ENCODE results near the gene ACVR1. TPM values are rescaled to one million over a fixed set of nuclear protein-coding genes. Genes with fewer than 3 reads are reported as not detected.

The ACVR1 gene
- polyA plus RNA-seq, 1 of the 3 experiments (the other 2 are of a cell fraction) = 22.4 TPM

GRCh38 chr2:157777427-157777826, 98.7 kb downstream of the ACVR1 start:
- H3K36me3 ChIP-seq (replicated peaks in 1 of 2; ENCODE audit: control insufficient read depth in 1 of 2, insufficient read depth in 2 of 2, low read length in 1 of 2) = peaks cover 49 to 64% of the 10 kb centered on the region in 2 experiments
- no peak overlapping the region for H3K27ac ChIP-seq (ENCODE audit: low read depth in 2 of 2, low read length in 1 of 2)
- POLR2A ChIA-PET = no interaction called here
- CTCF ChIA-PET = interaction anchor here (0.5 to 2.6 kb wide), 15 partner anchors 10 to 968 kb away, joined by 3 to 15 read pairs (median 4); no protein-coding TSS in a partner anchor
- TF ChIP-seq, protein P1, sequence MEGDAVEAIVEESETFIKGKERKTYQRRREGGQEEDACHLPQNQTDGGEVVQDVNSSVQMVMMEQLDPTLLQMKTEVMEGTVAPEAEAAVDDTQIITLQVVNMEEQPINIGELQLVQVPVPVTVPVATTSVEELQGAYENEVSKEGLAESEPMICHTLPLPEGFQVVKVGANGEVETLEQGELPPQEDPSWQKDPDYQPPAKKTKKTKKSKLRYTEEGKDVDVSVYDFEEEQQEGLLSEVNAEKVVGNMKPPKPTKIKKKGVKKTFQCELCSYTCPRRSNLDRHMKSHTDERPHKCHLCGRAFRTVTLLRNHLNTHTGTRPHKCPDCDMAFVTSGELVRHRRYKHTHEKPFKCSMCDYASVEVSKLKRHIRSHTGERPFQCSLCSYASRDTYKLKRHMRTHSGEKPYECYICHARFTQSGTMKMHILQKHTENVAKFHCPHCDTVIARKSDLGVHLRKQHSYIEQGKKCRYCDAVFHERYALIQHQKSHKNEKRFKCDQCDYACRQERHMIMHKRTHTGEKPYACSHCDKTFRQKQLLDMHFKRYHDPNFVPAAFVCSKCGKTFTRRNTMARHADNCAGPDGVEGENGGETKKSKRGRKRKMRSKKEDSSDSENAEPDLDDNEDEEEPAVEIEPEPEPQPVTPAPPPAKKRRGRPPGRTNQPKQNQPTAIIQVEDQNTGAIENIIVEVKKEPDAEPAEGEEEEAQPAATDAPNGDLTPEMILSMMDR (IDR thresholded peaks at IDR 0.05) = peak; percentile 92
- TF ChIP-seq MAX (IDR thresholded peaks at IDR 0.05; ENCODE audit: low read depth) = no peak
- no peak for TF ChIP-seq NRF1 (IDR thresholded peaks at IDR 0.05; ENCODE audit: low read depth, low read length)
- TF ChIP-seq RFX5 (IDR thresholded peaks at IDR 0.05; ENCODE audit: low read length) = no peak
- TF ChIP-seq, protein P2, sequence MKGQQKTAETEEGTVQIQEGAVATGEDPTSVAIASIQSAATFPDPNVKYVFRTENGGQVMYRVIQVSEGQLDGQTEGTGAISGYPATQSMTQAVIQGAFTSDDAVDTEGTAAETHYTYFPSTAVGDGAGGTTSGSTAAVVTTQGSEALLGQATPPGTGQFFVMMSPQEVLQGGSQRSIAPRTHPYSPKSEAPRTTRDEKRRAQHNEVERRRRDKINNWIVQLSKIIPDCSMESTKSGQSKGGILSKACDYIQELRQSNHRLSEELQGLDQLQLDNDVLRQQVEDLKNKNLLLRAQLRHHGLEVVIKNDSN (IDR thresholded peaks at IDR 0.05; ENCODE audit: borderline replicate concordance, low read depth) = no peak
- TF ChIP-seq GATA2 (CRISPR knock-in tag; IDR thresholded peaks at IDR 0.05) = no peak
- peak; percentile 89 for TF ChIP-seq RAD21 (IDR thresholded peaks at IDR 0.05; ENCODE audit: low read length)
- TF ChIP-seq SMC3 (IDR thresholded peaks at IDR 0.05; ENCODE audit: low read depth, low read length) = peak; percentile 67
- no peak for TF ChIP-seq EZH2phosphoT487 (IDR thresholded peaks at IDR 0.05; ENCODE audit: borderline replicate concordance, low read depth)
- no peak for TF ChIP-seq POLR2AphosphoS5 (IDR thresholded peaks at IDR 0.05; ENCODE audit: low read depth, low read length)
- no peak for TF ChIP-seq GABPA (IDR thresholded peaks at IDR 0.05; ENCODE audit: low read depth)
- no peak for TF ChIP-seq FOXM1 (IDR thresholded peaks at IDR 0.05; ENCODE audit: low read depth)
- no peak for TF ChIP-seq TAF1 (IDR thresholded peaks at IDR 0.05; ENCODE audit: borderline replicate concordance, low read depth, low read length)
- H3K4me2 ChIP-seq = no peak overlapping the region
- no peaks in the 10 kb centered on the region for H3K9me2 ChIP-seq
- H3K79me2 ChIP-seq (ENCODE audit: insufficient read depth) = no peaks in the 10 kb centered on the region
- H3K4me3 ChIP-seq (ENCODE audit: low read depth in 2 of 2, low read length in 1 of 2) = no peak overlapping the region
- no peaks in the 10 kb centered on the region for H3K27me3 ChIP-seq (ENCODE audit: insufficient read depth)
- H3K9me3 ChIP-seq = no peaks in the 10 kb centered on the region
- H3K4me1 ChIP-seq (ENCODE audit: control insufficient read depth in 1 of 2, insufficient read depth in 2 of 2, low read depth in 1 of 2, low read length in 1 of 2) = no peaks in the 10 kb centered on the region; a peak in 2 of 4 replicates
- DNase-seq = peak; percentile 39
- H2AFZ ChIP-seq (ENCODE audit: low read depth) = no peak overlapping the region
- no peak overlapping the region for H3K9ac ChIP-seq
- WGBS (ENCODE audit: low lambda C conversion rate) = 54% methylated on average over 4 of the region's 4 CpGs
- H4K20me1 ChIP-seq (ENCODE audit: insufficient read depth) = peaks cover 10% of the 10 kb centered on the region; the same call in 1 of the 2 replicates
- H3F3A ChIP-seq (replicated peaks; ENCODE audit: insufficient read depth) = no peaks in the 10 kb centered on the region

DNA sequence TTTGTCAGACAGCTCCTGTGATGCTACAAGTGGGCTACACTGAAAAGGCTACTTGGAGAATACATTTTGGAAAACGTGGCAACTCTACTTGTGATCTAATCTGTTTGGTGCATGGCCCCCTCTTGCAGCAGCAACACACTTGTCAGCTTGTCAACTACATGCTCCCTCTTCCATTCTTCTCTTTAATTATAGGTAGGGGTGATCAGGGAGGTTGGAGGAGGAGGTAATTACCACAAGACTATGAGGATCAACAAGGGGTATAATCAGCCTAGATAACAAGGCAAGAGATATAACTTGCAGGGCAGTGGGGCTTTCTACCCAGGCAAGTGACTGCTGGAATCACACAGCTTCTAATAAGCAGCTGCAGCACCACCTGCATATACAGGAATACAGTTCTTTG, 104.9 kb downstream of the ACVR1 start:
- no peaks in the 10 kb centered on the region for H3K27me3 ChIP-seq (ENCODE audit: insufficient read depth)
- no peaks in the 10 kb centered on the region for H3K9me3 ChIP-seq
- H3K4me3 ChIP-seq (ENCODE audit: low read depth in 2 of 2, low read length in 1 of 2) = no peak overlapping the region
- H3K27ac ChIP-seq (ENCODE audit: low read depth in 2 of 2, low read length in 1 of 2) = no peak overlapping the region
- POLR2A ChIA-PET = no interaction called here
- H3K9ac ChIP-seq = no peak overlapping the region
- 89% methylated on average over 1 of the region's 1 CpG for WGBS (ENCODE audit: low lambda C conversion rate)
- peaks cover 53 to 69% of the 10 kb centered on the region in 2 experiments for H3K36me3 ChIP-seq (replicated peaks in 1 of 2; ENCODE audit: control insufficient read depth in 1 of 2, insufficient read depth in 2 of 2, low read length in 1 of 2)
- no peaks in the 10 kb centered on the region for H4K20me1 ChIP-seq (ENCODE audit: insufficient read depth)
- no peaks in the 10 kb centered on the region for H3F3A ChIP-seq (replicated peaks; ENCODE audit: insufficient read depth)
- H3K4me1 ChIP-seq (ENCODE audit: control insufficient read depth in 1 of 2, insufficient read depth in 2 of 2, low read depth in 1 of 2, low read length in 1 of 2) = no peaks in the 10 kb centered on the region
- H3K79me2 ChIP-seq (ENCODE audit: insufficient read depth) = no peaks in the 10 kb centered on the region
- DNase-seq = no peak
- CTCF ChIA-PET = interaction anchor here (1.0 to 1.7 kb wide), 3 partner anchors 56 to 240 kb away, joined by 3 read pairs; no protein-coding TSS in a partner anchor
- no peak overlapping the region for H2AFZ ChIP-seq (ENCODE audit: low read depth)
- H3K9me2 ChIP-seq = no peaks in the 10 kb centered on the region
- no peak overlapping the region for H3K4me2 ChIP-seq
- TF ChIP-seq TCF12 (IDR thresholded peaks at IDR 0.05) (no peak), TEAD4 (IDR thresholded peaks at IDR 0.05; ENCODE audit: borderline replicate concordance, insufficient read depth) (no peak), CHD2 (IDR thresholded peaks at IDR 0.05; ENCODE audit: low read length, partially characterized antibody) (no peak), NRF1 (IDR thresholded peaks at IDR 0.05; ENCODE audit: low read depth, low read length) (no peak), IRF3 (IDR thresholded peaks at IDR 0.05; ENCODE audit: low read depth, low read length) (no peak), RFX5 (IDR thresholded peaks at IDR 0.05; ENCODE audit: low read length) (no peak), ELF1 (IDR thresholded peaks at IDR 0.05) (no peak)
- TF ChIP-seq, protein P3, sequence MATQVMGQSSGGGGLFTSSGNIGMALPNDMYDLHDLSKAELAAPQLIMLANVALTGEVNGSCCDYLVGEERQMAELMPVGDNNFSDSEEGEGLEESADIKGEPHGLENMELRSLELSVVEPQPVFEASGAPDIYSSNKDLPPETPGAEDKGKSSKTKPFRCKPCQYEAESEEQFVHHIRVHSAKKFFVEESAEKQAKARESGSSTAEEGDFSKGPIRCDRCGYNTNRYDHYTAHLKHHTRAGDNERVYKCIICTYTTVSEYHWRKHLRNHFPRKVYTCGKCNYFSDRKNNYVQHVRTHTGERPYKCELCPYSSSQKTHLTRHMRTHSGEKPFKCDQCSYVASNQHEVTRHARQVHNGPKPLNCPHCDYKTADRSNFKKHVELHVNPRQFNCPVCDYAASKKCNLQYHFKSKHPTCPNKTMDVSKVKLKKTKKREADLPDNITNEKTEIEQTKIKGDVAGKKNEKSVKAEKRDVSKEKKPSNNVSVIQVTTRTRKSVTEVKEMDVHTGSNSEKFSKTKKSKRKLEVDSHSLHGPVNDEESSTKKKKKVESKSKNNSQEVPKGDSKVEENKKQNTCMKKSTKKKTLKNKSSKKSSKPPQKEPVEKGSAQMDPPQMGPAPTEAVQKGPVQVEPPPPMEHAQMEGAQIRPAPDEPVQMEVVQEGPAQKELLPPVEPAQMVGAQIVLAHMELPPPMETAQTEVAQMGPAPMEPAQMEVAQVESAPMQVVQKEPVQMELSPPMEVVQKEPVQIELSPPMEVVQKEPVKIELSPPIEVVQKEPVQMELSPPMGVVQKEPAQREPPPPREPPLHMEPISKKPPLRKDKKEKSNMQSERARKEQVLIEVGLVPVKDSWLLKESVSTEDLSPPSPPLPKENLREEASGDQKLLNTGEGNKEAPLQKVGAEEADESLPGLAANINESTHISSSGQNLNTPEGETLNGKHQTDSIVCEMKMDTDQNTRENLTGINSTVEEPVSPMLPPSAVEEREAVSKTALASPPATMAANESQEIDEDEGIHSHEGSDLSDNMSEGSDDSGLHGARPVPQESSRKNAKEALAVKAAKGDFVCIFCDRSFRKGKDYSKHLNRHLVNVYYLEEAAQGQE (IDR thresholded peaks at IDR 0.05; ENCODE audit: low read depth, low read length) = no peak
- TF ChIP-seq, protein P4, sequence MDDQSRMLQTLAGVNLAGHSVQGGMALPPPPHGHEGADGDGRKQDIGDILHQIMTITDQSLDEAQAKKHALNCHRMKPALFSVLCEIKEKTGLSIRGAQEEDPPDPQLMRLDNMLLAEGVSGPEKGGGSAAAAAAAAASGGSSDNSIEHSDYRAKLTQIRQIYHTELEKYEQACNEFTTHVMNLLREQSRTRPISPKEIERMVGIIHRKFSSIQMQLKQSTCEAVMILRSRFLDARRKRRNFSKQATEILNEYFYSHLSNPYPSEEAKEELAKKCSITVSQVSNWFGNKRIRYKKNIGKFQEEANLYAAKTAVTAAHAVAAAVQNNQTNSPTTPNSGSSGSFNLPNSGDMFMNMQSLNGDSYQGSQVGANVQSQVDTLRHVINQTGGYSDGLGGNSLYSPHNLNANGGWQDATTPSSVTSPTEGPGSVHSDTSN (IDR thresholded peaks at IDR 0.05) = no peak

Measured in SK-N-SH (cell line).